GM12873 (cell line): ENCODE results near the gene INKA1.

Source experiments
- TF ChIP-seq, protein P1 (sequence below): IDR thresholded peaks from 2 replicates; pipeline ENCODE4 v1.5.1; 2012; ENCODE audit warnings: low read depth, mild to moderate bottlenecking, moderate library complexity, low read length, control low read depth; ENCODE audit not compliant: insufficient read depth; ENCODE audit errors: missing control alignments

The INKA1 gene

GRCh38 chr3:49799105-49799504, 4.0 kb upstream of the INKA1 start:
- TF ChIP-seq, protein P1, sequence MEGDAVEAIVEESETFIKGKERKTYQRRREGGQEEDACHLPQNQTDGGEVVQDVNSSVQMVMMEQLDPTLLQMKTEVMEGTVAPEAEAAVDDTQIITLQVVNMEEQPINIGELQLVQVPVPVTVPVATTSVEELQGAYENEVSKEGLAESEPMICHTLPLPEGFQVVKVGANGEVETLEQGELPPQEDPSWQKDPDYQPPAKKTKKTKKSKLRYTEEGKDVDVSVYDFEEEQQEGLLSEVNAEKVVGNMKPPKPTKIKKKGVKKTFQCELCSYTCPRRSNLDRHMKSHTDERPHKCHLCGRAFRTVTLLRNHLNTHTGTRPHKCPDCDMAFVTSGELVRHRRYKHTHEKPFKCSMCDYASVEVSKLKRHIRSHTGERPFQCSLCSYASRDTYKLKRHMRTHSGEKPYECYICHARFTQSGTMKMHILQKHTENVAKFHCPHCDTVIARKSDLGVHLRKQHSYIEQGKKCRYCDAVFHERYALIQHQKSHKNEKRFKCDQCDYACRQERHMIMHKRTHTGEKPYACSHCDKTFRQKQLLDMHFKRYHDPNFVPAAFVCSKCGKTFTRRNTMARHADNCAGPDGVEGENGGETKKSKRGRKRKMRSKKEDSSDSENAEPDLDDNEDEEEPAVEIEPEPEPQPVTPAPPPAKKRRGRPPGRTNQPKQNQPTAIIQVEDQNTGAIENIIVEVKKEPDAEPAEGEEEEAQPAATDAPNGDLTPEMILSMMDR: no peak

GRCh38 chr3:49799761-49800160, 3.3 kb upstream of the INKA1 start, which contains the start of gene CDHR4:
Gene CDHR4 (minus strand): TSS chr3:49799873. CDS start chr3:49799812, 61 bp downstream.
- TF ChIP-seq, protein P1: no peak

DNA sequence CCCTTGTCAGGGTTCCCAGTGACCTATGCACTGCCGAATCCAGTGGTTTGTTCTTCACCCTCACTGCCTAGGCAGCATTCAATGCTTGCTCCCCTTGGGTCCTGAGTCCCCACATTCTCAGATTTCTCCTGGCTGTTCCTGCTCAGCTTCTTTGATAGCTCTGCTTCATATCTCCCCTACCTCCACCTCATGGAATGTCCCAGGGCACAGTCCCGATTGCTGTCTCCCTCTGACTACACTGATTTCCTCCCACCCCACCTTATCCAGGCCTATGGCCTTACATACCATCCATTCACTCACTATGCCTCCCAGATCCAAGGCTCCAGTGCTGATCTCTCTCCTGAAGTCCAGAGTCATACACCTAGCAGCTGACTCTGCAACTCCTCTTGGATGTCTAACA, 1.9 kb upstream of the INKA1 start:
- TF ChIP-seq, protein P1: no peak

DNA sequence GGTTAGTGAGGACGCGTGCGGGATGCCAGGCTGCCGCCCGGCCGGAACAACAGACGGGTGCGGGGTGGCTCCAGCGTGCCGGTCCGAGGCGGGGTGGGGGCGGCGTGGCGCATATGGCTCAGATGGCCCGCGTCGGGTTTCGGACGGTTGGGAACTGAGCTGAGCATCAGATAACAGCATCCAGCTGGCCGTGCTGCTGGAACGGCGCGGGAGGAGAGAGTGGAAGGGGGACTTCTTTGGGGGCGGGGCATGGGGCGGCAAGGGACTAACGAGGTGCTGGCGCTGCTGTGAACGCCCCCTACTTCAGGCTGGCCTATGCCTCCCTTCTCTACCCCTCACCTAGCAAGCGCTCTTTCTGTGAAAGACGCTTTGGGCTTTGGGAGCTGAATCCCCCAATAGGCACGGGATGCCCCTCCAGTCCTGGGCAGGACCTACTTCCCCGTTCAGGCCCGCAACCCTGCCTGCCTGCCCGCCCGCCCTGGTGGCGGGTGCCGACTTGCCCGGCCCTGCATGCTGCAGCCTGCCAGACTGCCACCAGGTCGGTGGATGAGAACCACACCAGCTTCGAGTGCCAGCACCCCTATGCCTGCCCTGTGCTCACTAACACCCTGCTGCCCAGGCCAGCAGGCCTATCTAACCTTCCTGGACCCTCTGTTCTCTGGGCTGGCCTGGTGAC, 542 bp downstream of the INKA1 start:
- TF ChIP-seq, protein P1: peak; percentile 18

DNA sequence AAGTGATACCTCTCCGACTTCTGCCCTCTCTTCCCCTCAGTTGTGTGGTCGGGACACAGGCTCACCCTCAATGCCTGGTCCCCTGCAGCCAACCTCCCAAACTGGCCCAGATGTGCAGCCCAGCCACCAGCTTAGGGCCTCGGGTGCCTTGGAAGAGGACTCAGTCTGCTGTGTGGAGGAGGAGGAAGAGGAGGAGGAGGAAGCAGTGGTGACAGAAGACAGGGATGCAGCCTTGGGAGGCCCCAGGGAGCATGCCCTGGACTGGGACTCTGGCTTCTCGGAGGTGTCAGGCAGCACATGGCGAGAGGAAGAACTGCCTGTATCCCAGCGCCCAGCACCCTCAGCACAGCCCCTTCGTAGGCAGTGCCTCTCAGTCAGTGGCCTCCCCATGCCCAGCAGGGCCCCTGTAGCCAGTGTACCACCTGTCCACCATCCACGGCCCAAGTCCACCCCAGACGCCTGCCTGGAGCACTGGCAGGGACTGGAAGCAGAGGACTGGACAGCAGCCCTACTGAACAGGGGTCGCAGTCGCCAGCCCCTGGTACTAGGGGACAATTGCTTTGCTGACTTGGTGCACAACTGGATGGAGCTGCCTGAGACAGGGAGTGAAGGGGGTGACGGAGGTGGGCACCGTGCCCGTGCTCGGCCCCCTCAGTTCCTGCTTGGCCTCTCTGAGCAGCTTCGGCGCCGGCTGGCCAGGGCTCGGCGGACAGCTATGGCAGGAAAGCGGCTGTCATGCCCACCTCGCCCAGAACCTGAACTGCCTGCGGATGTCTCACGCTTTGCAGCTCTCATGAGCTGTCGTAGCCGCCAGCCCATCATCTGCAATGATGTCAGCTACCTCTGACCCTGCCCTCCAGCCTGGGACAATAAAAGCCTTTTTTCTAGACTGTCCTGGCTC, 1.3 kb downstream of the INKA1 start:
- TF ChIP-seq, protein P1: no peak

DNA sequence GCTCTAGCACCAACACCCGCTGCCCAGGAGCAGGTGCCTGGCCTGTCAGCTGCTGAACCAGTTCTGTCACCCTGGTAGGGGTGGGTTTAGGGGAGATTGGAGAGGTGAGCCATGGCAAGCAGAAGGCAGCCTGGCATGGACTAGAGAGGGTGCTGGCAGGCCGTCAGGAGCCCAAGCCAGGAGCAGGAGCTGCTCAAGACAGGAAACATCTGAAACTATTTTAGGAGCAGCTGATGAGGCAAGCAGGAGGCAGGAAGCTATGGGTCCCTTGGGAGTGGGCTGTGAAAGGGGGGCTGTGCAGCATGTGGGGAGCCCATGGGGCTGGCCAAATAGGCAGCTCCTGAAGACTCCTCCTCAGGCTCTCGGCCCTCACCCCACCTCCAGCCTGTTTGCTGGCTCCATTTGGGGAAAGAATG, 2.3 kb downstream of the INKA1 start:
- TF ChIP-seq, protein P1: no peak
